ENCODE data around the gene PLA2G2F.

PLA2G2F gene

GRCh38 chr1:20143734-20144565 is 4.8 kb downstream of the PLA2G2F start:
- DNase-seq, result no peak

GRCh38 chr1:20147846-20148570 is 8.9 kb downstream of the PLA2G2F start:
- no peak for DNase-seq

GRCh38 chr1:20148571-20149500 is 9.7 kb downstream of the PLA2G2F start:
- DNase-seq, result no peak

GRCh38 chr1:20149601-20150325 is 10.6 kb downstream of the PLA2G2F start:
- no peak for DNase-seq

- no peak for DNase-seq
Measured at GRCh38 chr1:20150326-20150705, 11.2 kb downstream of the PLA2G2F start.

GRCh38 chr1:20150969-20151368 is 11.8 kb downstream of the PLA2G2F start:
- no peak for DNase-seq

GRCh38 chr1:20151906-20152598 is 12.9 kb downstream of the PLA2G2F start:
- DNase-seq, result no peak

- DNase-seq, result no peak
Measured at GRCh38 chr1:20152599-20152930, 13.4 kb downstream of the PLA2G2F start.

GRCh38 chr1:20153000-20153418 is 13.9 kb downstream of the PLA2G2F start:
- DNase-seq, result no peak

- no peak for DNase-seq
Measured at GRCh38 chr1:20154301-20154831, 15.2 kb downstream of the PLA2G2F start.

GRCh38 chr1:20158358-20159070 is 19.4 kb downstream of the PLA2G2F start:
- no peak for DNase-seq

- DNase-seq, result no peak
Measured at GRCh38 chr1:20160034-20160433, 20.9 kb downstream of the PLA2G2F start.

GRCh38 chr1:20164694-20165202 is 25.6 kb downstream of the PLA2G2F start:
- DNase-seq, result no peak

GRCh38 chr1:20165522-20165951 is 26.4 kb downstream of the PLA2G2F start:
- no peak for DNase-seq

GRCh38 chr1:20166051-20166450 is 26.9 kb downstream of the PLA2G2F start:
- no peak for DNase-seq

- DNase-seq, result no peak
Measured at GRCh38 chr1:20167126-20167525, 28.0 kb downstream of the PLA2G2F start.

- no peak for DNase-seq
Measured at GRCh38 chr1:20168564-20169491, 29.7 kb downstream of the PLA2G2F start.

GRCh38 chr1:20169932-20170331 is 30.8 kb downstream of the PLA2G2F start:
- DNase-seq, result no peak

GRCh38 chr1:20172033-20172590 is 33.0 kb downstream of the PLA2G2F start:
- DNase-seq, result no peak

All from cerebellar nuclear complex (tissue), 1 donor.